Cerebellar cortex (tissue), 1 donor: ENCODE results near the gene WNT7B.

Experiments
- DNase-seq: peaks from one replicate; pipeline ENCODE4 v3.0.0-alpha.2; 2015; ENCODE audit warnings: low spot score

WNT7B gene

DNA sequence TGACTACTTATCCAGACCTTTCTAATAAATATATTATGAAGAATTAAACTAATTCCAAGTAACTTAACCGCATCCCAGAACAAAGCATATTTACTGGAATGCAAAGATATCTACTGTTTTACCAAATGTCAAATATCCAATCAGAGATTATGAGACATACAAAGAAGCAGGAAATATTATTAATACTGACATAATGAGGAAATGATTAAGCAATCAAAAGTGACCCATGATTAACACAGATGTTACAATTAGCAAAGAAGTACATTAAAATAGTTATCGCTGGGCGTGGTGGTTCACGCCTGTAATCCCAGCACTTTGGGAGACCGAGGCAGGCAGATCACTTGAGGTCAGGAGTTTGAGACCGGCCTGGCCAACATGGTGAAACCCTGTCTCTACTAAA is 105.2 kb downstream of the WNT7B start:
- DNase-seq, result no peak
